Upper lobe of right lung (tissue), 1 donor: ENCODE results near the gene SH3TC1. TPM values are rescaled to one million over a fixed set of nuclear protein-coding genes. Genes with fewer than 3 reads are reported as not detected.

Source experiments
- ATAC-seq: fragments of 200-7000 bp; cut with Tn5 transposase; one replicate; pipeline ENCODE4 v1.9.1; 2020; ENCODE audit warnings: mild to moderate bottlenecking, moderate library complexity
- DNase-seq: peaks from one replicate; pipeline ENCODE4 v3.0.0-alpha.2; 2020
- H3K27ac ChIP-seq: fragments of 200-600 bp; one replicate; pipeline ENCODE4 v1.8.0; 2022
- H3K27me3 ChIP-seq: fragments of 200-600 bp; one replicate; pipeline ENCODE4 v1.8.0; 2022; ENCODE audit warnings: mild to moderate bottlenecking
- H3K36me3 ChIP-seq: fragments of 200-600 bp; one replicate; pipeline ENCODE4 v1.8.0; 2022
- H3K4me1 ChIP-seq: fragments of 200-600 bp; one replicate; pipeline ENCODE4 v1.8.0; 2022
- H3K4me3 ChIP-seq: fragments of 200-600 bp; one replicate; pipeline ENCODE4 v1.8.0; 2022; ENCODE audit warnings: mild to moderate bottlenecking
- H3K9me3 ChIP-seq: fragments of 200-600 bp; one replicate; pipeline ENCODE4 v1.8.0; 2022
- intact Hi-C: fragments of 100-400 bp; cut with DNase I; formaldehyde crosslinking; loops from one replicate; pipeline ENCODE4 v1.11.0; 2022
- total RNA-seq: library from RNA; stranded (reverse); fragmentation: NEBNext Ultra II Directional; extraction: Animal tissue kit (Norgen Biotek cat#: 25700); gene quantifications from one replicate; pipeline ENCODE4 v1.2.1, GENCODE V29; 2021
- TF ChIP-seq, protein P1 (sequence below): fragments of 200-600 bp; IDR thresholded peaks from one replicate; pipeline ENCODE4 v1.8.0; 2022; ENCODE audit warnings: antibody characterized with exemption
- donor health status: DM: no; HTN: yes; CAD: no; lungs with severe emphysema.

The SH3TC1 gene
- total RNA-seq, 1 donor from 2014 or later: 71.7 TPM

DNA sequence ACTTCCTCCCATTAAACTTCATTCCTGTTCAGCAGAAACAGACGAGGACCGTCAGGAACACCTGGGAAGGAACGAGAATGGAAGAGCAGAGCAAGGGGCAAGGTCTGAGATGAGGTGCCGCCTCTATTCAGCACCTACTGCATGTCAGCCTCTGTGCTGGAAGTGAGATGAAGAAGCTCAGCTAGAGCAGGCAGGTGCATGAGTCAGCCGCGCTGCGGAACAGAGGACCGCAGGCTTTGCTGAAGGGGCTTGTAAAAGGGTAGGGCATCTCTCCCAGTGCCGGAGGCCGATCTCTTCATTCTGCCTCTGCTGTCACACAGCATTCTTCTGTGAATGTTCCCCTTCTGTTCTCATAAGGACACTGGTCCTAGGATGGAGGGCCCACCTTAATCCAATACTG, 34.4 kb upstream of the SH3TC1 start:
- Histone ChIP-seq H3K9me3 (peaks cover 8% of the 10 kb centered on the region), H3K36me3 (no peaks in the 10 kb centered on the region), H3K4me1 (peaks cover 5% of the 10 kb centered on the region), H3K4me3 (no peak overlapping the region), H3K27me3 (no peaks in the 10 kb centered on the region), H3K27ac (no peak overlapping the region)
- DNase-seq: no peak
- intact Hi-C loops: no loop called here
- TF ChIP-seq, protein P1, sequence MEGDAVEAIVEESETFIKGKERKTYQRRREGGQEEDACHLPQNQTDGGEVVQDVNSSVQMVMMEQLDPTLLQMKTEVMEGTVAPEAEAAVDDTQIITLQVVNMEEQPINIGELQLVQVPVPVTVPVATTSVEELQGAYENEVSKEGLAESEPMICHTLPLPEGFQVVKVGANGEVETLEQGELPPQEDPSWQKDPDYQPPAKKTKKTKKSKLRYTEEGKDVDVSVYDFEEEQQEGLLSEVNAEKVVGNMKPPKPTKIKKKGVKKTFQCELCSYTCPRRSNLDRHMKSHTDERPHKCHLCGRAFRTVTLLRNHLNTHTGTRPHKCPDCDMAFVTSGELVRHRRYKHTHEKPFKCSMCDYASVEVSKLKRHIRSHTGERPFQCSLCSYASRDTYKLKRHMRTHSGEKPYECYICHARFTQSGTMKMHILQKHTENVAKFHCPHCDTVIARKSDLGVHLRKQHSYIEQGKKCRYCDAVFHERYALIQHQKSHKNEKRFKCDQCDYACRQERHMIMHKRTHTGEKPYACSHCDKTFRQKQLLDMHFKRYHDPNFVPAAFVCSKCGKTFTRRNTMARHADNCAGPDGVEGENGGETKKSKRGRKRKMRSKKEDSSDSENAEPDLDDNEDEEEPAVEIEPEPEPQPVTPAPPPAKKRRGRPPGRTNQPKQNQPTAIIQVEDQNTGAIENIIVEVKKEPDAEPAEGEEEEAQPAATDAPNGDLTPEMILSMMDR: no peak
- ATAC-seq: no peak

DNA sequence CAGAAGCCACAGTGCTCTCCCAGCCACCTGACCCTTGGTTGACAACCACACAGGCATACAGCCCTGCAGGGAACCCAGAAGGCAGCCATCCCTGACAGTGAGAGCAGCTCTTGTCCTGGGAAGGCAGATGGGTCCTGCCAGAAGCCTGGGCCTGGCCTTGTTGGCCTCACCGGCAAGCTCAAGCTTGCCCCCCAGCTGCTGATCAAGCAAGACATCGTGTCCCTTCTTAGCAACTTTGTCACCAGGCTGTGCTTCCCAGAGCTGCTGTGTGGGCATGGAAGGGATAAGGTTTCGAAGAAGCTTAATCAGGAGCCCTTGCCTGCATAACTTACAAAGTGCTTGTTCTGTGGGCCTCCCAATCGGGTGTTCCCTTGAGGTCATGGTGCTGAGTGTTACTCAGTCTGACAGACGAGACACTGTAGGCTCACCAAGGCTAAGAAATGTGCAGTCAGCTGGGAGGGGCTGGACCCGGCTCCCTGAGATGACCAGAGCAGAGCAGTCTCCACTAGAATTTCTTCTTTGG, 33.7 kb upstream of the SH3TC1 start:
- intact Hi-C loops: no loop called here
- H3K9me3 ChIP-seq: peaks cover 8% of the 10 kb centered on the region
- ATAC-seq (no peak), DNase-seq (no peak)
- H3K27me3 ChIP-seq: no peaks in the 10 kb centered on the region
- H3K27ac ChIP-seq: no peak overlapping the region
- H3K4me3 ChIP-seq: no peak overlapping the region
- no peaks in the 10 kb centered on the region for H3K4me1 ChIP-seq
- TF ChIP-seq, protein P1: no peak
- H3K36me3 ChIP-seq: no peaks in the 10 kb centered on the region

DNA sequence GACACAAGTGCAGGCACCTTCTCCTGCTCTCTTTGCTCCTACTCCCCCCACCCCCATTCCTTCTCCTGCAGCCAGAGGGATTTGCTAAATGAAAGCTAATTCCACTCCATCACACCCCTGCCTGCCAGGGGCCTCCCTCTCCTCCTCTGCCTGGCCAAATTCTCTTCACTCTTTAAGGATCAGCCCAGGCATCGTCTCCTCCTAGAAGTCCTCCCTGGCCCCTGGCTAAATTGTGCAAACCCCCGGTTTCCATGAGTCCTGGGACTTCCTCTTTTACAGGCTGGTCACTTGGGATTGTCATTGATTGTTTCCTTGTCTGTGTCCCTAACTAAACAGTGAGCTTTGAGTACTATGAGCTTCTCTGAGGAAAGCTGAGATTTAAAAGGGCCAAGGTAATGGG, 31.8 kb upstream of the SH3TC1 start:
- Histone ChIP-seq H3K9me3 (peaks cover 8% of the 10 kb centered on the region), H3K27ac (no peak overlapping the region), H3K36me3 (no peaks in the 10 kb centered on the region), H3K4me3 (no peak overlapping the region), H3K27me3 (no peaks in the 10 kb centered on the region), H3K4me1 (no peaks in the 10 kb centered on the region)
- DNase-seq: no peak
- ATAC-seq: peak; percentile 40
- TF ChIP-seq, protein P1: no peak
- intact Hi-C loops: no loop called here

DNA sequence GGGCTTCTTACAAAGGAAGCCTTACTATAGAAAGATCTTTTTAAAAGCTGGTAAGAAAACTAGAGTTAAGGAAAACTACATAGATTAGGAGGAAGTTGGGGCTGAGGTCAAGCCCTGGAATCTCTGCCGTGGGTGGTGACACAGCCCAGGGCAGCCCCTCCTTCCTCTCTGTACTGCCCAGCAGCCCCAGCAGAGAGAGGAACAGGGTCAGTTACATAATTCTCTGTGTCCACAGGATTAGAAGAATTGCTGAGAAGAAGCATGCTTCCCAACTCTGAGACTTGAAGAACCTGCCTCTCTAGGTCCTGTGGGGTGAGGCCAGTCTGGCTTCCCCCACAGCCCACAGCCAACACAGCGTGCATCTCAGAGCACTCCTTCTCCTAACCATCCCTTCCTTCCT, 31.3 kb upstream of the SH3TC1 start:
- no peak overlapping the region for H3K27ac ChIP-seq
- TF ChIP-seq, protein P1: no peak
- H3K36me3 ChIP-seq: no peaks in the 10 kb centered on the region
- peaks cover 8% of the 10 kb centered on the region for H3K9me3 ChIP-seq
- peak; percentile 76 for DNase-seq
- H3K27me3 ChIP-seq: no peaks in the 10 kb centered on the region
- ATAC-seq: peak; percentile 89
- H3K4me1 ChIP-seq: no peaks in the 10 kb centered on the region
- no peak overlapping the region for H3K4me3 ChIP-seq
- intact Hi-C loops: no loop called here

DNA sequence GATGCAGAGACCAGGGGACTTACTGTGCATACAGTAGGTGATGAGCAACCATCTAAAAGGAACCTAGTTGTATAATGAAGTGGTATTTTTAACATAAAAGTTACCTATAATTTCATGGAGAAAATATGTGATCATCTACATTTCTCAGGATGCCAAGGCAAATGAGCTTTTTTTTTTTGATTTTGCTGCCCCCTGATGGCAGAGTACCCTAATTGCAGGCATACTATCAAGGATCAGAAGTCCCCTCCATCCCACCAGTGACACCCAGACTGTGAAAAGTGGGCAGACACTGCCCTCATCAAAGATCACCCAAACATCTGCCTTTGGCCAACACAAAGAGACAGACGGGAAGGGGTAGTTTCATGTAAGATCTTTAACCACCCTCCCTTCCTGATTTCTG, 30.9 kb upstream of the SH3TC1 start:
- Histone ChIP-seq H3K27ac (no peak overlapping the region), H3K4me3 (no peak overlapping the region), H3K27me3 (no peaks in the 10 kb centered on the region), H3K36me3 (no peaks in the 10 kb centered on the region), H3K4me1 (no peaks in the 10 kb centered on the region), H3K9me3 (peaks cover 8% of the 10 kb centered on the region)
- ATAC-seq (no peak), DNase-seq (no peak)
- intact Hi-C loops: no loop called here
- TF ChIP-seq, protein P1: peak; percentile 46
